ENCODE measurements around the gene AOC2.
"Not testable (repeated sequence)": the region's sequence is repeated elsewhere in the genome, so short reads cannot be mapped to it uniquely, and the experiment has no call there.

AOC2 gene

DNA sequence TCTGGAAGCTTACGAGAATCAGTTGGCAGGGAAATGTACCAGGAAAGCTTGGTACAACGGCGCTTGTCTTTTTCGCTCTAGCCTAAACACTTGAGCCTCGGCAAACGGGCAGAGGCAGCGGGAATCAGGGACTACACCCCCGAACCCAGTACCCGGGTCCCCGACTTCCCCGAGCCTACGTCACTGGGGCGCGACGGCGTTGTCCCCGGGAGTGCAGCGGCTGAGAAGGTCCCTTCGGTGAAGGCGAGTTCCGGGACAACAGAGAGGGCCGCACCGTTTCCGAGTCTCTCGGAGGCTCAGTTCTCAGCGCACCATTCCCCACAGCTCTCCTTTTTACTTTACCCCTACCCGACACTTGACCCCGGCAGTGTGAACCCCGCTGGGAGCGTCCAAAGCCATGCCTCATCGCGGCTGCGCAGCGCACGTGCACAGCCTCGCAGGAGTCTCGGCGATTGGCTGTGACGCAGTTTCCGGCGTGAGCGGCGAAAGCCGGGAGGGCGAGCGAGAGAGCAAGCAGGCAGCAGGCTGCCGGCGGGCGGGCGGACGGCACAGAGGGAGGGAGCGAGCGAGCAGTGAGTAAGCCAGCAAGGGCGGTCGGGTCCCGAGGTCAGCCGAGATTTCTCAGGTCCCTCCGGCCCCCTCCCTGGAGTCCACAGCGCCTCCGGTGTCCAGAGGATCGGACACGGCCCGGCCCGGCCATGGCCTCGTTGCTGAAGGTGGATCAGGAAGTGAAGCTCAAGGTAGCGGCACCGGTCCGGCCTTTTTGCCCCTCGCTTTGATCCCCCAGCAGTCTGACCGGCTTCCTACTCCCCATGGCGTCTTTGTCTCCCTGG lies 11.2 kb upstream of the AOC2 start, which contains the start of gene PSME3:
TSS of gene PSME3 (plus strand) at position 464 of the 833 bp plus-strand sequence. CDS start at position 699, 235 bp downstream.
- DNase-seq (ENCODE audit: low read depth): peak; percentile 81

- DNase-seq (ENCODE audit: low read depth): no peak
Observed at GRCh38 chr17:42833767-42834422, 10.5 kb upstream of the AOC2 start.

DNA sequence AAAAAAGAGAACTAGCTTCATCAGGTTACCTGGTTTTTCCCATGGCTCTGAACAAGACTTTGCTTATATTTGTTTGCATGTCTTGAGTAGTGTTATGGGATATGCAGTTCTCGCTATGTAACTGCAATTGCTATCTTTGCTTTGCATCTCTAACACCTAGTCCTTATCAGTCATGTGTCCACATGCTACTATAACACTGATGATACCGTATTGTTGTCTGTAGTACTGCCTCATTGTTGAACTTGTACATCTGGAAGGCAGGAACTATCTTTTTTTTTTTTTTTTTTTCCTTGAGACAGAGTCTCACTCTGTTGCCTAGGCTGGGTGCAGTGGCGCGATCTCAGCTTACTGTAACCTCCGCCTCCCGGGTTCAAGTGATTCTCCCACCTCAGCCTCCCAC lies 8.6 kb upstream of the AOC2 start:
- DNase-seq (ENCODE audit: low read depth): no peak

- no peak for DNase-seq (ENCODE audit: low read depth)
Observed at GRCh38 chr17:42841975-42842685, 2.2 kb upstream of the AOC2 start.

- no peak for DNase-seq (ENCODE audit: low read depth)
Observed at GRCh38 chr17:42843358-42843934, 934 bp upstream of the AOC2 start.

GRCh38 chr17:42844761-42845555 lies 578 bp downstream of the AOC2 start:
- DNase-seq (ENCODE audit: low read depth): no peak

GRCh38 chr17:42845556-42845917 lies 1.2 kb downstream of the AOC2 start:
- no peak for DNase-seq (ENCODE audit: low read depth)

DNA sequence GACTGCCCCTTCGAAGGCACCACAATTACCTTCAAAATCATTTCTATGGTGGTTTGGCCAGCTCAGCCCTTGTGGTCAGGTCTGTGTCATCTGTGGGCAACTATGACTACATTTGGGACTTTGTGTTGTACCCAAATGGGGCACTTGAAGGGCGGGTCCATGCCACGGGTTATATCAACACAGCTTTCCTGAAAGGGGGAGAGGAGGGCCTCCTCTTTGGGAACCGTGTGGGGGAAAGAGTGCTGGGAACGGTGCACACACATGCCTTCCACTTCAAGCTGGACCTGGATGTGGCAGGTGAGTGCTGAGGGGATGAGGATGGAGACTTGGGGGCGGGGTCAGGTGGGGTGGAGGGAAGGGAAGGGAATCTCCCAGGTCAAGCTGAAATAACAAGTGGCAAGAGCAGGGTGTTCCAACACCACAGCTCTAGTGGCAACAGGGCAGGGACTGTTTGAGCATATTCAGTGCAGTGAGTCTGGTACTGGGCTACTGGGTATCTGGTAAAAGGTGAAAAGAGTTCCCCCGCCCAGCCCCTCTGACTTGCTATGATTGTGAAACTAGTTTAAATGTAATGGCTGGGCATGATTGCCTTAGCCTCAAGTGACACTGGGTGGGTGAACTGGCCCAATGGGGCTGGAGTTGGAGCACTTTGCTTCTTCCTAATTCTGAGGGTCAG lies 1.7 kb downstream of the AOC2 start:
- DNase-seq (ENCODE audit: low read depth): no peak

DNA sequence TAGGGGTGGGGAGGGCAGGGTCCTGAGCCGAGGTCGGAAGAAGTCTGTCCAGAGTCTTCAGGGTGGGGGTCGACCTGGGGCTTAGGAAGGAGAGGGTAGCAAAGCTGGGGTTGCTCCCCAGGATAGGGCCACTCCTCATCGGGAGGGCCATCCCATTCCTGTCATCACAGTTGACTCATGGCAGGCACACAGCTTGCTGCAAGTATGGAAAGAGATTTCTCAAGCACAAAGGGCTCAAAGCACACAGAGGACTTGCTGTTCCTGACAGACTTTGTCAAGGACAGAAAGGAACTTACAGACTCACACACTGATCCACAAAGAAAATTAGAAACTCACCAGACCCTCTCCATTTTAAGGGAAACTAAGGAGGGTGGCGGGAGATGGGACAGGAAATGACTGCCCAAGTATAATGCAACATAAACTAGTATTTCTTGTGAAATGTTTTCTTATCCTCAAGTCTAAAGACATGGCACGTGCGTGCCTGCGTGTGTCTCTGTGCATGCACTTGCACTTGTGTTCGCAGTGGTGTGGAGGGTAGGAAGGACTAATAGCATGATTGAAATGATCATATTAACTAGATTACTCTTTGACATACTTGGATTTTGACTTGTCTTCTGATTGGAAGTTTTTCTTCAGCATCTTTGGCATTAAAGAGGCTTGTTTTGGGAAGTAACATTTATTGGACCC lies 2.4 kb downstream of the AOC2 start:
- DNase-seq (ENCODE audit: low read depth): no peak

- no peak for DNase-seq (ENCODE audit: low read depth)
Observed at GRCh38 chr17:42848093-42848492, 3.7 kb downstream of the AOC2 start.

DNA sequence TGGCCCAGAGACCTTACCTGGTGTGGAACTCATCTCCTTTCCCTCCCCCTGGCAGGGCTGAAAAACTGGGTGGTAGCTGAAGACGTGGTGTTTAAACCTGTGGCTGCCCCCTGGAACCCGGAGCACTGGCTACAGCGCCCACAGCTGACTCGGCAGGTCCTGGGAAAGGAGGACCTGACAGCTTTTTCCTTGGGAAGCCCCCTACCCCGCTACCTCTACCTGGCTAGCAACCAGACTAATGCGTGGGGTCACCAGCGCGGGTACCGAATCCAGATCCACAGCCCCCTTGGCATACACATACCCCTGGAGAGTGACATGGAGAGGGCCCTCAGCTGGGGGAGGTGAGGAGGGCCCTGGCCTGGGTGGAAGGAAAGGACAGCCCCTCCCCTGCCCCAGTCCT lies 4.7 kb downstream of the AOC2 start:
- no peak for DNase-seq (ENCODE audit: low read depth)

GRCh38 chr17:42849451-42850181 lies 5.2 kb downstream of the AOC2 start:
- no peak for DNase-seq (ENCODE audit: low read depth)

GRCh38 chr17:42850954-42851353 lies 6.6 kb downstream of the AOC2 start, which contains the start of gene AOC3:
Gene AOC3, plus strand, starts transcription at chr17:42851199. Its CDS starts 145 bp downstream, at chr17:42851344.
- no peak for DNase-seq (ENCODE audit: low read depth)

- not testable (repeated sequence) for DNase-seq (ENCODE audit: low read depth)
Observed at GRCh38 chr17:42851371-42852240, 7.2 kb downstream of the AOC2 start.

GRCh38 chr17:42852351-42852750 lies 8.0 kb downstream of the AOC2 start:
- no peak for DNase-seq (ENCODE audit: low read depth)

- no peak for DNase-seq (ENCODE audit: low read depth)
Observed at GRCh38 chr17:42853004-42853403, 8.6 kb downstream of the AOC2 start.

GRCh38 chr17:42853597-42853967 lies 9.2 kb downstream of the AOC2 start:
- DNase-seq (ENCODE audit: low read depth): no peak

- DNase-seq (ENCODE audit: low read depth): no peak
Observed at GRCh38 chr17:42853968-42854790, 9.8 kb downstream of the AOC2 start.

Data from activated T-cell treated with anti-CD3 and anti-CD28 coated beads for 1 hour (primary cell).